Cardiac fibroblast (primary cell): ENCODE measurements around the gene ELANE.
A peak's percentile ranks its signal among the peaks of the same experiment; 100 is the strongest.
"Not testable (repeated sequence)": the region's sequence is repeated elsewhere in the genome, so short reads cannot be mapped to it uniquely, and the experiment has no call there.

ENCODE experiments used
- DNase-seq, 2 donors: peaks; one replicate each; pipeline versions ENCODE4 v3.0.0 to v3.0.0-alpha.2; 2010; ENCODE audit warnings: low read depth in 2 of 2
- H3K4me3 ChIP-seq, 2 donors: replicated peaks in 1 of 2; 1 replicate in 1 of 2; 2 replicates in 1 of 2; pipeline ENCODE4 v1.5.1; 2011; ENCODE audit warnings: low read depth in 2 of 2, low read length in 2 of 2, mild to moderate bottlenecking in 2 of 2, moderate library complexity in 1 of 2
- TF ChIP-seq, protein P1 (sequence below): IDR thresholded peaks from one replicate; pipeline ENCODE4 v1.5.1; 2011; ENCODE audit warnings: low read depth, mild to moderate bottlenecking, low read length, inconsistent platforms

Gene ELANE

DNA sequence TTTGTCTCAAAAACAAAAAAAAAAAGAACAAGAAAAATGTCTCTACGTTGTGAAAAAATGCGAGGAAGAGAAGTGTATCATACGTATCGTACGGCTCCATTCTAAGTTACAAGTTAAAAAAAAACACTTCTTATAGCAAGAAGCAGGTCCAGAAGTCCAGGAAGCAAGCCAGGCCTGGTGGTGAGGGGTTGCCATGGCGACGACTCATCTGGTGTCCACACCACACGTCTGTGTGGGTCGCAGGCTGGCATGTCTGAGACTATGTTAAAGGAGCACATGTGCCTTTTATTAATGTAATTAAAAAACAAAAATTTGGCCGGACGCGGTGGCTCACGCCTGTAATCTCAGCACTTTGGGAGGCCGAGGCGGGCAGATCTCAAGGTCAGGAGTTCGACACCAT is 35.0 kb downstream of the ELANE start:
- TF ChIP-seq, protein P1, sequence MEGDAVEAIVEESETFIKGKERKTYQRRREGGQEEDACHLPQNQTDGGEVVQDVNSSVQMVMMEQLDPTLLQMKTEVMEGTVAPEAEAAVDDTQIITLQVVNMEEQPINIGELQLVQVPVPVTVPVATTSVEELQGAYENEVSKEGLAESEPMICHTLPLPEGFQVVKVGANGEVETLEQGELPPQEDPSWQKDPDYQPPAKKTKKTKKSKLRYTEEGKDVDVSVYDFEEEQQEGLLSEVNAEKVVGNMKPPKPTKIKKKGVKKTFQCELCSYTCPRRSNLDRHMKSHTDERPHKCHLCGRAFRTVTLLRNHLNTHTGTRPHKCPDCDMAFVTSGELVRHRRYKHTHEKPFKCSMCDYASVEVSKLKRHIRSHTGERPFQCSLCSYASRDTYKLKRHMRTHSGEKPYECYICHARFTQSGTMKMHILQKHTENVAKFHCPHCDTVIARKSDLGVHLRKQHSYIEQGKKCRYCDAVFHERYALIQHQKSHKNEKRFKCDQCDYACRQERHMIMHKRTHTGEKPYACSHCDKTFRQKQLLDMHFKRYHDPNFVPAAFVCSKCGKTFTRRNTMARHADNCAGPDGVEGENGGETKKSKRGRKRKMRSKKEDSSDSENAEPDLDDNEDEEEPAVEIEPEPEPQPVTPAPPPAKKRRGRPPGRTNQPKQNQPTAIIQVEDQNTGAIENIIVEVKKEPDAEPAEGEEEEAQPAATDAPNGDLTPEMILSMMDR, result no peak
- peak; percentile 52 to 63 for DNase-seq
- H3K4me3 ChIP-seq, result no peak overlapping the region

DNA sequence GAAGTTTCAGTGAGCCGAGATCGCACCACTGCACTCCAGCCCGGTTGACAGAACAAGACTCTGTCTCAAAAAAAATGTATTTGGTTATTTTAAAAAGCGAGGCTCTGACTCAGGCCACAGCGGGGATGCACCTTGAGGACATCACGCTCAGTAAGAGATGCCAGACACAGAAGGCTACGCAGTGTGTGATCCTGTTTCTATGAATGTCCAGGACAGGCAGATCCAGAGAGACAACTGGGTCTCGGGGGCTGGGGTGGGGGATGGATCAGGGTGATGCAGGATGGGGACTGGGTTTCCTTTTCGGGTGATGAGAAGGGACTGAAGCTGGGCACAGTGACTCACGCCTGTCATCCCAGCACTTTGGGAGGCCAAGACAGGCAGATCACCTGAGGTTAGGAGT is 35.5 kb downstream of the ELANE start:
- DNase-seq, result no peak
- no peak overlapping the region for H3K4me3 ChIP-seq
- TF ChIP-seq, protein P1, result no peak

DNA sequence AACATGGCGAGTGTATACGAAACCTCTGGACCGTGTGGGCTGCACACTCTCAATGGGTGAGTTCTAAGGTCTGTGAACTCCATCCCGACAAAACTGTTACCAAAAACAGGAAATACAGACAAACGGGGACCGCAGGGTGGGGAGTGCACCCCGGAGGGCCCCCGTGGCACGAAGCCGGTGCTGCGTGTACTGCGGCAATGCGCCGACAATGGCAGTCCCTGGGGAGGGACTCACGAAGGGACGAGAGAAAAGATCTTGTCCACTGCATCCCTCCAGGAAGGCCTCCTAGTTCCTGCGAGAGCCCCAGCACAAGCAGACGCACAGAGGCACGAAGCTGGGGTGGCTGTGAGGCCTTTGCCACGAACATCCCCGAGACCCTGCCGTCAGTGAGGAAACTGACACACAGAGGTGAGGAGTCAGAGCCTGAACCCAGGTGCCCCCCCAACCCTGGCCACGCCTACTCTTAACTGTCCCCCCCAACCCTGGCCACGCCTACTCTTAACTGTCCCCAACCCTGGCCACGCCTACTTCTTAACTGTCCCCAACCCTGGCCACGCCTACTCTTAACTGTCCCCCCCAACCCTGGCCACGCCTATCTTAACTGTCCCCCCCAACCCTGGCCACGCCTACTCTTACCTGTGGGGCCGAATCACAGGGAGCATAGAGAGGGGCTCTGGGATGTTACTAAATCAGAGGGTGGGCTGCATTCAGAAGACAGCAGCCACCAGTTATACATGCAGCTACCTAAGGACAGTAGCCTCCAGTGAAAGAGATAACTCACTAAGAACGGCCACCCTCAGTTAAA is 36.7 kb downstream of the ELANE start:
- TF ChIP-seq, protein P1, result no peak
- H3K4me3 ChIP-seq, result no peak overlapping the region
- DNase-seq, result no peak

DNA sequence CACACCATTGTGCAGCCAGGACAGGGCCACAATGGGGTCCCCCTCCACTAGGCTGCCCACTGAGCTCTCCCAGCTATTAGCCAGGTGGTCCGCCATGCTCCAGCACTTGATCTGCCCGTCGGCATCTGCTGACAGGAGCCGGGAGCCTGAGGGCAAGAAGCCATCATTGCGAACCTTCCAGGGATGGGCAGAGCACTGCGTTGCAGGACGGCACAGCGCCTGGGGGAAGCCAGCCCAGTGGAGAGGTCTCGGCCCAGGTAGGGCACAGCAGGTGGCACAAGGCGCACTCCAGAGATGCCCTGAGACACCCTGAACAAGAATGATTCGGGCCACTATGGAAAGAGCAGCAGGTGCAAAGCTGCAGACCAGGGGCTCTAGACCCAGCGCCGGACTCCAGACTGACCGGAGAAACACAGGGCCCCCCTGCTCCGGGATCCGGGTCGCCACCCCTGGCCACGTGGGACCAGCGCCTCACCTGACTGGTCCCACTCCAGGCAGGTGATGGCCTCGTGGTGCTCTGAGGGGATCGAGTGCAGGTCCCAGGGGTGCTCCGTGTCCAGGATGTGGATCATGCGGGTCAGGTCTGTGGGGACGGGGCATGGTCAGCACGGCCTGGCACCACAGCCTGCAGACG is 37.7 kb downstream of the ELANE start:
- TF ChIP-seq, protein P1, result no peak
- DNase-seq, result no peak
- H3K4me3 ChIP-seq, result no peak overlapping the region

DNA sequence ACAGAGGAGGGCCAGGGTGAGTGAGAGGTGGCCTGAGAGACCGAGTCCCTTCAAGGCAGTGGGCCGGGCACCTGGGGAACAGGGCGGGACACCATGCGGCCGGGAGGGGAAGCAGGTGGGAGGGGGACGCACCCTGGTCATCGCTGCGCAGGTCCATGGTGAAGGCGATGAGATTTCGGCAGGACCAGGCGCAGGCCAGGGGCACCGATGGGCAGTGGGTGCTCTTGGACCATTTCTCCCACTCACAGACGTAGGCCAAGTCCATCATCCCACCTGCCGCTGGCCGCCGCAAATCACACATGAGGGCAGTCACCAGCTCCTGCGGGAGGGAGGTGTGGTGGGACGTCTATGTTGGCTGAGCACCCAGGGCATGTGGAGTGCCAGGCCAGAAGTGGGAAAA is 38.7 kb downstream of the ELANE start:
- no peak overlapping the region for H3K4me3 ChIP-seq

DNA sequence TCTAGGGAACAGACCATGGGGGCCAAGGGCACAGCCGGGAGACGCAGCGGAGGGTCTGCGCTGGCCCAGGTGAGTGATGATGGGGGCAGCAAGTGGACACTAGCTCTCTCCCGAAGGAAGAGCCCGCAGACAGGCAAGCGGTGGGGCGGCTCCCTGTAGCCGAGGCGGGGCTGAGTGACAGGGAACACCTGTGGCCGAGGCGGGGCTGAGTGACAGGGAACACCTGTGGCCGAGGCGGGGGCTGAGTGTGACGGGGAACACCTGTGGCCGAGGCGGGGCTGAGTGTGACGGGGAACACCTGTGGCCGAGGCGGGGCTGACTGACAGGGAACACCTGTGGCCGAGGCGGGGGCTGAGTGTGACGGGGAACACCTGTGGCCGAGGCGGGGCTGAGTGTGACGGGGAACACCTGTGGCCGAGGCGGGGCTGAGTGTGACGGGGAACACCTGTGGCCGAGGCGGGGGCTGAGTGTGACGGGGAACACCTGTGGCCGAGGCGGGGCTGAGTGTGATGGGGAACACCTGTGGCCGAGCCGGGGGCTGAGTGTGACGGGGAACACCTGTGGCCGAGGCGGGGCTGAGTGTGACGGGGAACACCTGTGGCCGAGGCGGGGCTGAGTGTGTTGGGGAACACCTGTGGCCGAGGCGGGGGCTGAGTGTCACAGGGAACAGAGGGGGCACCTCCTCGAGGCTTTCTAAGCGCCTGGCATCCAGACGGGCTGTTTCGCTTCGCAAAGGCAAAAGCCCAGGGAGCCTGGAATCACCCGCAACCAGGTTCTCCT is 39.5 kb downstream of the ELANE start:
- DNase-seq, result not testable (repeated sequence)
- H3K4me3 ChIP-seq, result peak overlapping the region; percentile 77 to 83

More for the DNA sequence above, 38.7 kb downstream of the ELANE start:
- TF ChIP-seq, protein P1, result no peak
- DNase-seq, result no peak
